ENCODE results near the gene NFKBIE.

Gene NFKBIE

DNA sequence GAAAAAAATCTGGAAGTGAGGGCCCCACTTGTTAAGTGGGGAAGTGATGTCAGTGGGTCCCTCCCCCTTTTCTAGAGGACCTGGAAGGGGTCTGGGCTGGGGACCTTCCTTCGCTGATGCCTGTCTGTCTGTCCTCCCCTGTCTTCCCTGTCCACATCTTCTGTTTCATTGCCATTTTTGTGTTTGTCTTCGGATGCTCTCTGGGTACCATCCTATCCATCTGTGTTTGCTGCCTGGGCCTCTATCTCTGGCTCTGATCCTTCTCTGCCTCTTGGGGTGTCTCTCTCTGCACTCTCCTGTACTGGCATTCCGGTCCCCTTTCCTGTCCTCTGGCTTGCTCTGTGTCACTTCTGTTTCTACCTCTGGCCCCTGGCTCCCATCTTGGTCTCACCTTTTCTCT is 7.2 kb upstream of the NFKBIE start:
- DNase-seq: no peak

DNA sequence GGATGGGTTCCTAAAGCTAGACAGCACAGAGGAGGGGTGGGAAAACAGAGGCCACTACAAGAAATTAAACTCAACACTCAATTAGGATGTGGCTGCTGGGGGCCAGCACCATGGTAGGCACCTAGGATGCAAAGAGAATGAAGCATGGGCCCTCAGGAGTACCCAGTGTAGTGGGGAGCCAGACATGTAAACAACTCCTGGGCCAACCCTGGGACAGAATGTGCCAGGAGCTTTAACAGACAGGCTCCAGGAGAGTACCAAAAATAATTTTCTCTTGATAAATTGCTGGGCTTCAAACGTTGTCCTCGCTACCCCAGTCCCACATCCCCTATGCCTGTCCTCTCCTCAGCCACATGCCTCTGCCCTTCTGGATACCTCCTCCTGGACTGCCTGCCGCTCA is 6.6 kb upstream of the NFKBIE start:
- no peak for DNase-seq

DNA sequence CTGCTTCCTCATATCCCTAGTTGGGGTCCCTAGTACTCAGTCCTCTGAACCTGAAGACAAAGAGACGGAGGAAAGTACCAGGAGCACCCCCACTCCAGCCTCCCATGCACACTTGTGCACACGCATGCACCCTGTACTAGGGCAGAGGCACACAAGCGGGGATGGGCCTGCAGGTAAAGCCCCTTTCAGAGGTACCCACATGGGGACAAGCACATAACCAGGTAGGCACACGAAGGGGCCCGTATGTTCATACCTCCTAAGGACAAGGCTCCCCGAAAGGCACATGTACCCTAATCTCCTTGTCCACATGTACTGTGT is 6.0 kb upstream of the NFKBIE start:
- no peak for DNase-seq

DNA sequence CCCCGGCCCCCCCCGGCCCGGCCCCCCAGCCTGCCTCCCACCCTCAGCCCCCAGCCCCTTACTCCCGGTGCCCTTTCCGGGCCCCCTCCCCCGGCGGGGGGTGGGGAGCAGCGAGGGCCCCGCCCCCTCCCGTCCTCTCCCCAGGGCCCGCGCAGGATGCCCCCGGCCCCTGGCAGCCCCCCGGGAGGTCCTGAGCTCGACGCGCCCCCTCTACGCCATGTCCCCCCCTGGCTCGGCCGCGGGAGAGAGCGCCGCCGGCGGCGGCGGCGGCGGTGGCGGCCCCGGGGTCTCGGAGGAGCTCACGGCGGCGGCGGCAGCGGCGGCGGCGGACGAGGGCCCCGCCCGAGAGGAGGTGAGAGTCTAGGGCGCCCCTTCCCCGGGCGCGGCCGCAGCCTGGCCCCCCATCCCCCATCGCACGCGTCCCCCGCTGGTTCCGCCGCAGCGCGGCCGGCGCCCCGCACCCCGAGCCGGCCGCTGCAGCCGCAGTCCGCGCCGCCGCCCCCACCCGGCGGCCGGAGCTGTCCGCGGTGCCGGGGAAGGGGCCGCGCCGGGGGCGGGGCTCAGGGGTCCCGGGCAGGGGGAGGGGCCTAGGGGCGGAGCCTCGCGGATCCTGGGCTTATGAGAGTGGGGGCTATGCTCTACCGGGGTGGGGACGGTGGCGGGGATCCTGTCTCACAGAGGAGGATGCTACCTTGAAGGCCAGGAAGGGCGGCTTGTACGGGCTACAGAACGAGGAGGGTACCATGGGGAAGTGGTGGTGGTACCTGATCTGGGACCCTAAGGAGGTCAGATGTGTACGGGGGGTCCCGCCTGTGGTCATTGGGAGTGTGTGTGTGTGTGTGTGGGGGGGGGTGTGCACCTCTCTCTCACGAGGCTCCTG is 5.4 kb upstream of the NFKBIE start:
- DNase-seq: no peak

DNA sequence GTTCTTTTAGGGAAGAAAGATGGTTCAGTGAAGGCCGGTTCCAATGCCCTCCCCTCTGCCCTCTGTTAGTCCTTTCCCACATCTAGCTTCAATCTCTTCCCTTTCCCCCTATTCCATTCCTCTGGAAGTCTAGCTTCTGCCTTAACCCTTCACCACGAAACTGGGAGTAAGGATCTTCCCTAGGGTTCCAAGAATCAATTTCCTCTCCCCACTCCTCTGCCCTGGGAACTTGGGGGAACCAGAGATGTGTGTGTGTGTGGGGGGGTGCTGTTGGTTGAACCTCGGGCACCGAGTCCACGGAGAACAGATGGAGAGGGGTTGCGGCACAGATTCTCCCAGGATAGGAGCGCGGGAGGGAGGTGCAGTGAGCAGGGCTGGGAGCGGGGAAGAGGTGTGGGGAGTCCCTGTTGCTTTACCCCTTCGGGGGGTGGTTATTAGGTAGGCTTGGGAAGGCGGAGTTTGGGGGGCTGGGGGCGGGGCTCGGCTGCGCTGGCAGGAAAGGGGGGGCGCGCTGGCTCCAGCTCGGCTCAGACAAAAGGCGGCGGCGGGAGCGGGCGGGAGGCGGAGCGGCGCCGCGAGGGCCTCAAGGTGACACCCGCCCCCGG is 4.7 kb upstream of the NFKBIE start, which contains the start of gene TMEM151B:
Gene TMEM151B, plus strand, starts transcription at position 530 of the 605 bp plus-strand sequence. CDS start 293 bp downstream, outside the sequence.
- DNase-seq: no peak

DNA sequence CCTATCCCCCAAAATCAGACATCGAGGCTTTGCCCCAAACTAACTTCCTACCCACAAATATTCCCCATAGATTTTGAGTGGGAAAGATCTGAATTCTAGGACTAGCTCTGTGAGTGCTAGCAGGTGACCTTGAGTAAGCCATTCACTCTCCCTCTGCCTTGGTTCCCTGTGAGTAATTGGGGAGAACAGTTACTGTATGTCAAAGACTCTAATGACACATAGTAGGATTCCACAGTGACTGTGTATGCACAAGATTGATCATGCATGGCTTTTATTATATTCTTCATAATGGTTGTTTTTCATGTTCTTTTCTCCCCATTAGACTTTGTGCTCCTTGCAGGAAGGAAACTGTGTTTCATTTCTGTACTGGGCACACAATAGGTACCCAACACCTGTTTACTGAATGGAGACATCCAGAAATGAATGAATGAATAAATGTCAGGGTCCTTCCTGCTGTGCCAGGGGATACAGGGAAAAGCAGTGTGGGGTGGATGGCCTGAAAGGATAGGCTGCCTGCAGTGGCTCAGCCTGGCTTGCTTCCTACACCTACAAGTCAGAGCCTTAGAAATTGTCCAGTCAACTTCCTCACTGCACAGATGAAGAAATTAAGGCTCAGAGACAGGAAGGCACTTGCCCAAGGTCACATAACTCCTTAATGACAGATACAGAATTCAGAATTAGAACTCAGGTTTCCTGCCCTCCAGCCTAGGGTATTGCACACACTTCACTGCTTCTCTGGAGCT is 4.0 kb upstream of the NFKBIE start:
- DNase-seq: no peak

DNA sequence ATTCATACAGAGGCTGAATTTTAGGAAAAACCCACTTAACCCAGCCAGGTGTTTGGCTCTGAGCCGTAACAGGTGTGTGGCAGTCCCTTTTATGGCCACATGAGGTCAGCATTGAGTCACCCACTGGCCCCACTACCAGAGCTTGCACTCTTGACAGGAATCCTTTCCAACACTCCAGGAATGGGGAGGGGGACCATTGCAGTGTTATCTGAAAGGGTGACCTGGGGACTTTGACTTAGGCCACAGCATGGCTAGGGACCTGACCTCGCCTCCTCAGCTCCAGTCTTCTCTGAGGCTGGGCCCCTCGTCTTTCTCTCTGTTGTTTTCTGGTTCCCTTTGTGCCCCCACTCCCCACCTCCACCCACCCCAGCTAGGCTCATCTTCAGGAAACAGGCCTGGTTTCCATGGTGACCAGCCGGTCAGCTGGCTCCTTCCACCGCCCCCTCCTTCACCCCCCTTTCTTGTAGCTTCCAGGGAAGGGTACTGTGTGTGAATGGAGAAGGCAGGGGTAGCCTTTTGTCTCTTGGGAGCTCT is 2.8 kb upstream of the NFKBIE start:
- peak; percentile 34 for DNase-seq

DNA sequence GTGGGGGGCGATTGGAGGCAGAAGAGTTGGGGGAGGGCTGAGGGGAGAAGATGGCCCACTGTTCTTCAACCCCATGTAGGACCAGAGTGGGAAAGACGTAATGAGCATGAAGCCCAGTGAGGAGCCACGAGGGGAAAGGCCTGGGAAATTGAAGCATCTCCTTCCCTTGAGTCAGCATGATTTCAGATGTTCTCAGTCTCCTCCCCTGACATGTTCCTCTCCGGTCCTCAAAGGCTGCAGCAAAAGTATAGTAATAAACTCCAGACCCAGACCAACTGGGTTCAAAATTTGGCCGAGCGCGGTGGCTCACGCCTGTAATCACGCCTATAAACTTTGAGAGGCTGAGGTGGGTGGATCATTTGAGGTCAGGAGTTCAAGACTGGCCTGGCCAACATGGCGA is 1.9 kb upstream of the NFKBIE start:
- DNase-seq: no peak

DNA sequence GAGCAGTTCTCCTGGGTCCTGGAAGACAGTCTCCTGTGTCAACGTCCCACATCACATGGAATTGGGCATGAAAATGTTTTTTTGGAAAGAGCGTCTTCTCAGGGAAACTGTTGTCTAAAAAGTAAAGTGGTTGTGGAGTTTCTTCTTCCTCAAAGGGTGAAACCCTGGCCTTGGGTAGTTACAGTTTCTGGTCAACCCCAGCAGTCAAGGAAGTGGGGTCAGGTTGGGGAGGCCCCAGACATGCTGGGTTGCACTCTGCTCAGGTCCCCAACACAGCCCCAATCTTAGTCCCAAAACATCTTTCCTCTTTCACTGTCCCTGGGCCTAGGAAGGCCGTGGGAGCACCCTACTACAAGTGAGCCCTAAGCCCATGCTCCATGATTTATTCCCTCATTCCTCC is 996 bp upstream of the NFKBIE start:
- no peak for DNase-seq

DNA sequence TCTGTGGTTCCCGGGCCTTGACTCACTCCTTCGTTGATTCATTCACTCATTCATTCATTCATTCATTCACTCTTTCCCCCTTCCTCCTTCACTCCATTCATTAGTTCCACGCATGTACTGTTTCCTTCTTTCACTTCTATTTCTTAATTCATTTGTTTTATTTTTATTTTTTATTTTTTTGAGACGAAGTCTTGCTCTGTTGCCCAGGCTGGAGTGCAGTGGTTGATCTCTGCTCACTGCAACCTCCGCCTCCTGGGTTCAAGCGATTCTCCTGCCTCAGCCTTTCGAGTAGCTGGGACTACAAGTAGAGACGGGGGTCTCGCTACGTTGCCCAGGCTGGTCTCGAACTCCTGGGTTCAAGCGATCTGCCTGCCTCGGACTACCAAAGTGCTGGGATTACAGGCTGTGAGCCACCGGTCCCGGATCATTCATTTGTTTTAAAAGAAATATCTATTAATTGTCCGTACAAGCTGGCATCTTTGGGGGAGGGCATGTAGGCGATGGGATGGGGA is 427 bp upstream of the NFKBIE start:
- DNase-seq: no peak

DNA sequence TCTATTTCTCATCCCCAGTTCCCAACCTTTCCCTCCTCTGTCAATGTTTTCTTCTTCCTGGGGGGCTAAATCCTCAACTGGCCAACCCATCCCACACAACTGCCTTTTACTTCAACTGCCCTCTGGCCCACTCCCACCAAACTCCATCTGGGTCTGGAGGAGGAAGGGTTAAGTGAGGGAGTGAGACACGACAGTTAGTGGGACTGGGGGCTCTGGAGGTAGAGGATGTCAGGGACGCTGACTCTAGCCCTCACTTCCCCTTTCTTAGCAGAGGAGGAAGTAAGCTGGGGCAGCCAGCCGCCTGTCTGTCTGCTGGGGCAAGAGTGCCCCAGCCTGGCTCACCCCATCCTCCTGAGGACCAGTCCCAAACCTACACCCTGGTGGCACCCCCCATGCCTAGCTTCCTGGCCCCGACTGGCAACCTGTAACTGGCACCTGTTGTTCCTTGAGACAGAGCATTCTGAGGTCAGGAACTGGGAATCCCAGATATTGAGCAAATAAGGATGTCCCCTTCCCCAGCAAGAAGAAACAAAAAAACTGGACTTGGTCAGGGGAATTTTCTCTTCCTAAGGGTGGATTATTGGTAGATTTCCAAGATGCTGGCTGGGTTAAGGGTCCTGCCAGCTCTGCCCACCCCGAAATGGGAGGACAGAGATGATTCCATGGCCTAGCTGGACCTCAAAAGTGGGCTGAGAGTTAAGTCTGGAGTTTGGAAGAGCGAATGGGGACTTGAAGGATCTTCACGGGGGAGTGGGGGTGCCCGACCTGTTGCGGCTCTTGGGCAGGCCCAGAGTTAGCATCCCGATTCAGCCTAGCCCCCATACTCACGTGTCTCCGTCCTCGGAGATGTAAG is 971 bp downstream of the NFKBIE start:
- DNase-seq: no peak

DNA sequence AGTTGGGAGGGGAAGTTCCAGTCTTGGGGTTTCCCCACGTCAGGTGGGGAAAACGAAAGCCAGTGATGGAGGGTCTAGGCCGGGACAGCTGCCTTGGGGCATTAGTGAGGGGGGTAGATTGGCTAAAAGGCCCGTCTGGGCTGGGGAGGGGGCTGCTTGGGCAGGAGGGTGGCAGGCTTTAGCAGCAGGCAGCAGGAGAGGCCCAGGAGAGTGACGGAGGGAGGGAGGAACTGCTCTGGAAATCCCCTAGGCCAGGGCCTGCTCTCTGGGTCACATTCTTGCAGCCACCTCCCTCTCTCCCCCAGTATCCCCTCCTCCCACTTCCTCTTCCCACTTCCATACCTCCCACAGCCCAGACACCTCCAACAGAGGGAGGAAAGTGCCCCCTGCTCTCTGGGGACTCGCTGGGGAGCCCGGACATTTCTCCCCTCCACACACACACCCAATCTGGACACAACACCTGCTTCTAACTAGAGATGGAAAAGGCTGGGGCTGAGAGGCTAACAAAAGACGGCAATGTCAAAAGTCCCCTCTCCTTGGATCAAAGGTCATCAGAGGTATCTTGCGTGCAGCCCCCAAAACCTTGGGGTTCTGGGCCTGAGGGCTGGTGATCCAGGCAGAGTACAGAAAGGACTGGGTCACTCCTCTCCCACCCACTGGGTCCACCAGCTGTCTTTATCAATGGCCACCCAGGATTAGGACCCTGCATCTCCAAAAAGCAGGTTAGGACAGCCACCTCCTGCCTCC is 1.8 kb downstream of the NFKBIE start:
- DNase-seq: no peak

DNA sequence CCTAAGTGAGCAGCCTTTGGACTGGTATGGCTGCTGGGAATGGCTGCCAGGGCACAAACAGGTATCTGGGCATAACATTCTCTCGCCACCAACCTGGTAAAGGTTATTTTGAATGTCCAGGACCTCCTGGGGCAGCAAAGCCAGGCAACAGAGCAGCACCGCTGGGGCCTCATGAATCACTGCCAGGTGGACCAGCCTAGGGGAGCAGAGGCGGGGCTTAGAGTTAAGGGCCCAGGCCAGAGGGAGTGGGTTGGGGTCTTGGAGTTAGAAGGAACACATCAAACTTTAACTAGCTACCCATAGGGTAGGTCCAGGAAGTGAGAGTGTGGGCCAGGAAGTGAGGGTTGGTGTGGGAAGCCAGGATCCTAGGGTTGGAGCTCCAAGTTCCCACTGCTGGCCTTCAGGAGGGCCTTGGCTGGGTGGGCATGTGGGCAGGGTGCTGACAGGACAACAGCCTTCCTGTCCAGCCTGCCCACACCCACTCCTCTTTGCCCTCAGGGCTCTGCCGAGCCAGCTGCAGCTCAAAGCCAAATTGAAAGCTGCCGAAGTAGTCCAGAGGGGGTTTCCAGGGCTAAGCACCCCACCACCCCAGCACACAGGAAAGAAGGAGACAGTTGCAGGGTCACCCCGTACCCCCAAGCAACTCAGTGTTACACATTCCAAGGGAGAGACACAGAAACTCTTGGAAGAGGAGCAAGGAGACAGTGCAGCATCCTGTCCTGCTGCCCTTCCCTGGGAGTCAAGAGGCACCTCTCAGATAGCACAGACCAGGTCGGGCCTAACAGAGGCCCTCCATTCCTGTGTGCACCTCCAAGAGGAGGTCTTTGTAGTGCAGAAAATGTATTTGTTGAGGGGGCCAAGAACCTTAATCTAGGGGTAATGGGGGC is 2.6 kb downstream of the NFKBIE start:
- DNase-seq: no peak

DNA sequence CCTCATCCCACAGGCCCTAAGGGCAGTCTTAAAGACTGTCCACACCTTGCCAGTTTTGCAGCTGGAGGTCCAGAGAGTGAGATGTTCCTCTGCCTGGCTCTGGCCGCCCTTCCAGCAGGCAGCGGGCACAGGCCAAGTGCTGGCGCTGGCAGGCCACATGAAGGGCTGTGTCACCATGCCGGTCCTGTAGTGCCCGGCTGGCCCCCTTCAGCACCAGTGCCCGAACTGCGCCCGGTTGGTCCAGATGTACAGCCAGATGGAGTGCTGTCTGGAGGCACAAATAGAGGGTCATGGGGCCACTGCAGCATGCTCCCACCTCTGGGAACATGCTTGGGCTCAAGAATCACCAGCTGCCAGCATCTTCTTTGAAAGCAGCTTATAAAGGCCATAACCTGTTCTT is 3.8 kb downstream of the NFKBIE start:
- DNase-seq: no peak

DNA sequence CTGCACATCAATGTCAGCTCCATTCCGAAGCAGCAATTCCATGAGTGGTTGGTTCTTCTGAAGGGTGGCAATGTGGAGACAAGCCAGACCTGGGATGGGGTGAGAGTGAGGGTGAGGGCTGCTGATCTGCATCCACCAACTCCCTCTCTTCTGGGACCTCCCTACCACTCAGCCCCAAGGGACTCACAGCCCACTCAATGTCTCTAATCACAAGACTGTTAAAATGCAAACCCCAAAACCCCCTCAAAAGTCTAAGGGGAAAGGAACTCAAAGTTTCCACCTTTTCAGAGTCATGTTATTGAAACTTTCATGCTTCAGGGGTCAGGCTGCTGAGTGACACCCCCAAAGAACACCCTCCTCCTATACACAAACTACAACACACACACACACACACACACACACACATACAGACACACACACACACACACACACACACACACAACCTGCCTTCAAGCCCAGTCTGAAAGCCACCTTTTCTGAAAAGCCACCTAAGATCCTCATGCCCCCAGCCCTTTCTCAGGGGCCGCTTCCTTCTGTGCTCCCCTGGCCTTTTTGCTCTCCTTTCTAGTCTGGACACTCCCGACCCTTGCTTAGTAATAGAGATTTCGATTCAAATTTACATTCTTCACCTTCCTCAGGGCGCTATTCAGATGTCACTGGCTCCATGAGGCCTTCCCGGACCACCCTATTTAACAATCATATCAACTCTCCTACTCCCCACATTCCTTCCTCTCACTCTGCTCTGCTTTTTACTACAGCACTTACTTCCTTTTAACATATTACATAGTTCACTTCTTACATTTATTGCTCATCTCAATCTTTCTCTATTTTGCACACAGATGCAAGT is 4.7 kb downstream of the NFKBIE start:
- DNase-seq: no peak

DNA sequence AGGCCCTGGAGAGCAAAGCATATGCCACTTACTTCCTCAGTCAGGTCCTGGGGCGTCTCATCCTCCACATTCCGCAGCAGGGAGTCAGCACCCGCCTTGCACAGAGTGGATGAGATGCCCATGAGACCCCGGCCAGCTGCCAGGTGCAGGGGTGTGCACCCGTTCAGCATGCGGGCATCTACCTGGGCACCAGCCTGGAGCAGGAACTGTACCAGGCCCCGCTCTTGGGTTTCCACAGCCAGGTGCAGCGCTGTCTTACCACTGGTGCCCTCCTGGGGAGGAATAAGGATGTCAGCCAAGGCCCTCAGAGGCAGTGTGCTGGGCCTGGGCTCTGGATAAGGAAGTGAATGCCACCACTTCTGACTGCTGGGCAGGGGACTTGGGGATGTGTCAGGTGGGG is 5.3 kb downstream of the NFKBIE start:
- DNase-seq: no peak

DNA sequence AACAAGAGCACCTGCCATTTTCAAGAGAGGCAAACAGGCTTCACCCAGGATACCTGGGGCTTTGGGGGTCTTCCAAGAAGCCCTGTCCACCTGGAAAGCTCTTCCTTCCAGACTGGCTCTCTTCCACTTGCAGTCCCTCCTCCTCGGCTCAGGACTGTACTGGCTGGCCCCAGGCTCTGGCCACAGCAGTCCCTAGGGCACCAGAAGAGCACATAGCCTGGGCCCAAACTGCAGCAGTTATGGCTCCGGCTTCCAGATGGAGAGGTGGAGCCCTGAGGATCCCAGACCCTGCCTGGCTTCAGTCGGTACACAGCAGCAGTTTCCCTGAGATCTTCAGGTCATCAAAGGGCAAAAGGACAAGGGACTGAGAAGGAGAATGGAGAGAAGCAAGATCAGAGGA is 6.4 kb downstream of the NFKBIE start:
- no peak for DNase-seq

DNA sequence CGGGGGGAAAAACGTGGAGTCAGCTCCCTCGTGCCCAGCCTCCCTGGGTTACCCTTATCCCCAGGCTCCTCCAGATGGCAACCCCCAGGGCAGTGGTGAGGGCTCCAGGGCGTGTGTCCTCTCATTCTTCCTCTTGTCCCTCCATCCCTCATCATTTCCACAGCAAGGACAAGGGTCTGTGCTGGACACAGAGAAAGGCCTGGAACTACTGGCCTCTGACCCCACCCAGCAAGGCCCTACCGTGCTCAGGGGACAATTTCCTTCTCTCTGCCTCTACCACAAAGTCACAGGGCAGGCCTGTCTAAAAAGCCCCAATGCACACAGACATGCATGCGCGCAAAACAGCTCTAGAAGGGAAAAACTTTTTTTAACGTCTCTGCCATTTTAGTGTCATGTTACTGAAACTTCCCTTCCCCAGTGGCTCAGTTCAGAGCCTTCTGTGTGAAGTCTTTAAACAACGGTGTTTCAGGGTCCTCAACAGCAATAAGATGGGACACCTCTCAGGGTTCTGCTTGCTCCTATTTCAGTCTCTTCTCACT is 7.0 kb downstream of the NFKBIE start:
- DNase-seq: no peak

DNA sequence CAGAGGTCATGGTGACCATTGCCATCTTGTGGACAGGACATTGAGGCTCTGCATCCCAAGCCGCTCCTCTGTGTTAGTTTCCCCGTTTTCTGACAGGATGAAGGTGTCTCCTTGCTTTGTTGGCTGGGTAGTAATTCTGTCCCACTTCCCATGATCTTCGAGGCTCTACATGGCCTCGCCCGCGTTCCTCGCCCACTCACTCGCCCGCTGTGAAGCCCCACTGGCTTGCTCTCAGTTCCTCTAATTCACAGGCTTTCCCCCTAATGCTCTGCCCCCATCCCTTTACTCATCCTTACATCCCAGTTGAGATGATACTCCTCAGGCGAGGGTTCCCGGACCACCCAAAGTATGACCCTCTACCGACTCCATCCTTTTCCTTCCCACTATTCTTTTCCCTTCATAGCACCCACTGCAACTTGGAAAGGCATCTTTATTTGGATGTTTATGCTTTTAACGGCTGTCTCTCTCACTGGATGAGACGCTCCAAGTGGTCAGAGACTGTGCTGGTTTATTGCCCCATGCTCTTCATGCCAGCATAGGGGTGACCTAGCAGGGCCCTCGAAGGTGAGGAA is 7.5 kb downstream of the NFKBIE start:
- DNase-seq: no peak

Measured in DMS153 (cell line).